ENCODE measurements around the gene ELL2. TPM values are rescaled to one million over a fixed set of nuclear protein-coding genes. Genes with fewer than 3 reads are reported as not detected.

Gene ELL2
- total and polyA plus RNA-seq, 2 of the 13 experiments (the other 11 are each of a cell fraction or from before 2014, with no cell fraction given) = 78.9 to 97.1 TPM

DNA sequence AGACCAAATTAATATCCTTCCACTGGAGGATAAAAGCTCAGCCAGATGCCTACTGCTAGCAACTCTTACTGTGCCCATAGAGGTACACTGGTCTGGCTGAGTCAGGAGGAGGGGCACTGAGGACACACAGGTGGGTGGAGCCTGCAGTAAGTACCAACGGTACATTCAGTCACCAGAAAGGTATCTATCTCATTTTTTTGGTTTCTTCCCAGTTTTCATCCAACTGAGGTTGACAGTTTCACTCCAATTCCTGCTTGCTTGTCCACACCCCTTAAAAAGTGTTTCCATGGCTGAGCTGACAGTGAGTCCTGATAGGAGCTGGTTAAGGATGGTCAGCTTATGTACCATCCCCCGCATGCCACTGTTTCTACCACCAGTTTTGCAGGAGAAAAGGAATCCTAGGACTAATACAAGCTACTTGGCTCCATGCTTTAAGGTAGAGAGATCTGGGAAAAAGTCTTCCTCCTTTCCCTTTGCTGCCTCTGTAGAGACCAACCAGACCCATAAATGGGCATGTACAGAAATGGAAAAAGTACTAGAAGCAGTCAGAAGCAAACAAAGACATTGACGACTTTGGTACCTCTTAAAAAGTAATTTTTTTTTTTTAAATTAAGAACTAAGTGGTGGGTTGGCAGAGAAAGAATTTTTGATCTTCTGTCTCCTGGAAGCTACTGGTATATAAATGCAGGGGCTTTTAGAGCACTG is 3.2 kb downstream of the ELL2 start (continued):
- TF ChIP-seq BCLAF1 (IDR thresholded peaks at IDR 0.05) (no peak), HNRNPLL (IDR thresholded peaks at IDR 0.05; ENCODE audit: low read depth, low read length, poor library complexity, severe bottlenecking) (no peak), MIER3 (CRISPR knock-in tag; IDR thresholded peaks at IDR 0.05; ENCODE audit: borderline replicate concordance) (no peak), ZNF33A (CRISPR knock-in tag; IDR thresholded peaks at IDR 0.05; ENCODE audit: borderline replicate concordance) (no peak), GZF1 (CRISPR knock-in tag; IDR thresholded peaks at IDR 0.05) (no peak), HINFP (CRISPR knock-in tag; IDR thresholded peaks at IDR 0.05; ENCODE audit: low read depth) (no peak), NR3C1 (CRISPR knock-in tag; IDR thresholded peaks at IDR 0.05) (no peak), GABPA (IDR thresholded peaks at IDR 0.05; ENCODE audit: low read depth, low read length) (no peak), GABPA (CRISPR knock-in tag; IDR thresholded peaks at IDR 0.05; ENCODE audit: low read depth) (no peak), ZBED4 (CRISPR knock-in tag; IDR thresholded peaks at IDR 0.05; ENCODE audit: borderline replicate concordance) (no peak), ZNF274 (CRISPR knock-in tag; IDR thresholded peaks at IDR 0.05) (no peak), TBX3 (IDR thresholded peaks at IDR 0.05; ENCODE audit: borderline replicate concordance) (no peak), EZH2 (conservative IDR thresholded peaks at IDR 0.05; ENCODE audit: low read depth, low read length) (no peak), ZSCAN22 (CRISPR knock-in tag; IDR thresholded peaks at IDR 0.05) (no peak)
- TF ChIP-seq, protein P1, sequence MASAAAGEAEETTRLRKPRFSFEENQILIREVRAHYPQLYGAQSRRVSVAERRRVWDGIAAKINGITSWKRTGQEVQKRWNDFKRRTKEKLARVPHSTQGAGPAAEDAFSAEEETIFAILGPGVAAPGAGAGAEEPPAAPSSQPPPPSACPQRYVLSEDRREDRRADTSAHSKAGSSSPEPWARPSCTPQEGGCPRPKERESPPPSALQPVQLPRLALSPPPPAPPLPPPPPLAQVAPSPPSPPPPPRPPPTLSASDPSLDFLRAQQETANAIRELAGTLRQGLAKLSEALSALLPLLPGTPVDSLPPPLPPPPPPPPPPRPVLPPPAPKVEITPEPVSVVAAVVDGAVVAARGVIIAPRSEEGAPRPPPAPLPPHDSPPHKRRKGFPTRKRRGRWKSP (CRISPR knock-in tag; IDR thresholded peaks at IDR 0.05) = no peak
- TF ChIP-seq, protein P2, sequence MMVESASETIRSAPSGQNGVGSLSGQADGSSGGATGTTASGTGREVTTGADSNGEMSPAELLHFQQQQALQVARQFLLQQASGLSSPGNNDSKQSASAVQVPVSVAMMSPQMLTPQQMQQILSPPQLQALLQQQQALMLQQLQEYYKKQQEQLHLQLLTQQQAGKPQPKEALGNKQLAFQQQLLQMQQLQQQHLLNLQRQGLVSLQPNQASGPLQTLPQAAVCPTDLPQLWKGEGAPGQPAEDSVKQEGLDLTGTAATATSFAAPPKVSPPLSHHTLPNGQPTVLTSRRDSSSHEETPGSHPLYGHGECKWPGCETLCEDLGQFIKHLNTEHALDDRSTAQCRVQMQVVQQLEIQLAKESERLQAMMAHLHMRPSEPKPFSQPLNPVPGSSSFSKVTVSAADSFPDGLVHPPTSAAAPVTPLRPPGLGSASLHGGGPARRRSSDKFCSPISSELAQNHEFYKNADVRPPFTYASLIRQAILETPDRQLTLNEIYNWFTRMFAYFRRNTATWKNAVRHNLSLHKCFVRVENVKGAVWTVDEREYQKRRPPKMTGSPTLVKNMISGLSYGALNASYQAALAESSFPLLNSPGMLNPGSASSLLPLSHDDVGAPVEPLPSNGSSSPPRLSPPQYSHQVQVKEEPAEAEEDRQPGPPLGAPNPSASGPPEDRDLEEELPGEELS (CRISPR knock-in tag; IDR thresholded peaks at IDR 0.05) = no peak

All from HepG2 (cell line).